RWPE2 (cell line): Measurements from ENCODE around the gene PRRC2C.
"Not testable (repeated sequence)": the region's sequence is repeated elsewhere in the genome, so short reads cannot be mapped to it uniquely, and the experiment has no call there.

Source experiments
- ATAC-seq: fragments of 200-7000 bp; cut with Tn5 transposase; 3 replicates; pipeline ENCODE4 v1.9.1; 2021; ENCODE audit warnings: low read depth
- DNase-seq: peaks from one replicate; pipeline ENCODE4 v3.0.0-alpha.2; 2020; ENCODE audit warnings: low spot score
- H3K27ac ChIP-seq: fragments of 450-650 bp; 2 replicates; pipeline ENCODE4 v1.5.1; 2017; ENCODE audit warnings: mild to moderate bottlenecking; ENCODE audit not compliant: poor library complexity, severe bottlenecking
- H3K27me3 ChIP-seq: fragments of 250-450 bp; sonication (Bioruptor Pico); 2 replicates; pipeline ENCODE4 v1.5.1; 2021; ENCODE audit warnings: mild to moderate bottlenecking, moderate library complexity; ENCODE audit not compliant: insufficient read depth, poor library complexity, severe bottlenecking
- H3K36me3 ChIP-seq: fragments of 250-450 bp; sonication (Bioruptor Pico); 2 replicates; pipeline ENCODE4 v1.5.1; 2020; ENCODE audit warnings: low read depth, mild to moderate bottlenecking, moderate library complexity
- H3K4me1 ChIP-seq: fragments of 250-450 bp; sonication (Bioruptor Pico); 2 replicates; pipeline ENCODE4 v1.5.1; 2021; ENCODE audit warnings: mild to moderate bottlenecking, moderate library complexity; ENCODE audit not compliant: insufficient read depth, poor library complexity, severe bottlenecking
- H3K4me3 ChIP-seq: fragments of 250-450 bp; sonication (Bioruptor Pico); 2 replicates; pipeline ENCODE4 v1.5.1; 2021; ENCODE audit warnings: mild to moderate bottlenecking, moderate library complexity; ENCODE audit not compliant: severe bottlenecking
- H3K9me3 ChIP-seq: fragments of 250-450 bp; sonication (Bioruptor Pico); 2 replicates; pipeline ENCODE4 v1.5.1; 2021; ENCODE audit warnings: mild to moderate bottlenecking, moderate library complexity; ENCODE audit not compliant: severe bottlenecking
- CTCF ChIP-seq: fragments of 450-650 bp; IDR thresholded peaks from one replicate; pipeline ENCODE4 v1.5.1; 2017; ENCODE audit warnings: mild to moderate bottlenecking, moderate library complexity; ENCODE audit not compliant: poor library complexity, severe bottlenecking

The PRRC2C gene

GRCh38 chr1:171485375-171486047 is at the start of gene PRRC2C:
TSS of gene PRRC2C (plus strand) at chr1:171485530. CDS start at chr1:171512089, 26,559 bp downstream.
- peak; percentile 91 for ATAC-seq
- DNase-seq: peak; percentile 94
- peak; percentile 89 for TF ChIP-seq CTCF
- H3K27me3 ChIP-seq: no peaks in the 10 kb centered on the region
- H3K27ac ChIP-seq: peak within 1 kb of the TSS; percentile 87
- H3K4me1 ChIP-seq: peaks cover 26% of the 10 kb centered on the region
- no peaks in the 10 kb centered on the region for H3K9me3 ChIP-seq
- H3K36me3 ChIP-seq: peaks cover 17% of the 10 kb centered on the region
- peak within 1 kb of the TSS; percentile 87 for H3K4me3 ChIP-seq

GRCh38 chr1:171438441-171438840 is 46.9 kb upstream of the PRRC2C start:
- DNase-seq (peak; percentile 89), ATAC-seq (peak; percentile 85)
- peaks cover 47% of the 10 kb centered on the region for H3K4me1 ChIP-seq
- no peaks in the 10 kb centered on the region for H3K9me3 ChIP-seq
- H3K27ac ChIP-seq: peak overlapping the region; percentile 92
- TF ChIP-seq CTCF: no peak
- no peaks in the 10 kb centered on the region for H3K27me3 ChIP-seq
- no peaks in the 10 kb centered on the region for H3K36me3 ChIP-seq
- no peak overlapping the region for H3K4me3 ChIP-seq

GRCh38 chr1:171440201-171440600 is 45.1 kb upstream of the PRRC2C start:
- peaks cover 31% of the 10 kb centered on the region for H3K4me1 ChIP-seq
- DNase-seq, H3K9me3 ChIP-seq, H3K4me3 ChIP-seq, H3K36me3 ChIP-seq, H3K27me3 ChIP-seq, ATAC-seq: not testable (repeated sequence)
- H3K27ac ChIP-seq: peak overlapping the region; percentile 92

GRCh38 chr1:171441278-171441895 is 43.9 kb upstream of the PRRC2C start:
- DNase-seq, H3K27me3 ChIP-seq, H3K9me3 ChIP-seq, H3K36me3 ChIP-seq, H3K4me3 ChIP-seq: not testable (repeated sequence)
- H3K4me1 ChIP-seq: peaks cover 23% of the 10 kb centered on the region
- H3K27ac ChIP-seq: peak overlapping the region; percentile 92
- ATAC-seq: peak; percentile 61

GRCh38 chr1:171446386-171446785 is 38.9 kb upstream of the PRRC2C start:
- Histone ChIP-seq H3K4me1 (peaks cover 3% of the 10 kb centered on the region), H3K9me3 (no peaks in the 10 kb centered on the region), H3K36me3 (no peaks in the 10 kb centered on the region), H3K4me3 (no peak overlapping the region), H3K27me3 (no peaks in the 10 kb centered on the region), H3K27ac (no peak overlapping the region)
- DNase-seq (no peak), ATAC-seq (no peak)
- TF ChIP-seq CTCF: no peak

- no peaks in the 10 kb centered on the region for H3K4me1 ChIP-seq
- no peak overlapping the region for H3K27ac ChIP-seq
- no peak for DNase-seq
- no peak overlapping the region for H3K4me3 ChIP-seq
- TF ChIP-seq CTCF: no peak
- no peak for ATAC-seq
- H3K9me3 ChIP-seq: no peaks in the 10 kb centered on the region
- H3K27me3 ChIP-seq: no peaks in the 10 kb centered on the region
- no peaks in the 10 kb centered on the region for H3K36me3 ChIP-seq
Measured at GRCh38 chr1:171455967-171456366, 29.4 kb upstream of the PRRC2C start.
